Uterus (tissue), 2 donors: ENCODE results near the gene TRPC4AP.

Experiments used
- CTCF ChIP-seq, 4 experiments: fragments of 200-600 bp in 2 of 4; fragments of 450-650 bp in 2 of 4; sonication (generic) in 2 of 4; IDR thresholded peaks; one replicate each; pipeline ENCODE4 v1.5.1; 2016 to 2019; ENCODE audit warnings: antibody characterized with exemption in 4 of 4, mild to moderate bottlenecking in 2 of 4, moderate library complexity in 1 of 4
- POLR2A ChIP-seq, 2 donors: fragments of 450-650 bp; IDR thresholded peaks; one replicate each; pipeline ENCODE4 v1.6.1; 2016; ENCODE audit warnings: antibody characterized with exemption in 2 of 2, mild to moderate bottlenecking in 1 of 2, moderate library complexity in 1 of 2

- no peak for TF ChIP-seq CTCF (IDR thresholded peaks at IDR 0.05)
- TF ChIP-seq POLR2A (IDR thresholded peaks at IDR 0.05) = no peak
These were observed 76.8 kb downstream of the TRPC4AP start for GRCh38 chr20:35015863-35016193.
